ENCODE data around the gene NNAT. TPM values are rescaled to one million over a fixed set of nuclear protein-coding genes. Genes with fewer than 3 reads are reported as not detected.

The NNAT gene
- total RNA-seq, 1 donor from 2014 or later: not detected

- intact Hi-C loops (cut with micrococcal nuclease): no loop called here
Observed at GRCh38 chr20:37523911-37524700, 3.1 kb downstream of the NNAT start.

GRCh38 chr20:37524859-37525708, 4.0 kb downstream of the NNAT start:
- intact Hi-C loops (cut with micrococcal nuclease): loop anchor here (5.0 kb wide), 3 partner anchors 118 to 238 kb away; partner anchors contain the start of genes CTNNBL1 and MANBAL

DNA sequence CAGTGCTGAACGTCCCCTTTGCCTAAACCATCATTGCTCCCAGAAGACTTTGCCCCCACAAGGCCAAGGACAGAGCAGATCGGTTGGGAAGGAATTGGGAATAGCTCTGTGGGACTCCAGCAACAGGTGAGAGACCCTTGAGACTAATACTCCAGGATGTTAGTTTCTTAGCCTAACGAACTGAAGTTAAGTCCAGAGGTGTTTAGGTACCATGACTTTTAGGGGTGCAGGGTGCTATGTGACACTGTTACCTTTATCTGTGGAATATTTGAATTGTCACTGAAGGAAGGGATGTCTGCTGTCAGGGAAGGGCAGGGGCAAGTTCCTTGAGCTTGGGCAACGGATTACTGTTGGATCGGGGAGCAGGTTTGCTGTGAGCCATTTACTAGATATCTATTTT, 4.8 kb downstream of the NNAT start:
- intact Hi-C loops (cut with micrococcal nuclease): loop anchor here (5.0 kb wide), 3 partner anchors 119 to 239 kb away; partner anchors contain the start of genes CTNNBL1 and MANBAL

- intact Hi-C loops (cut with micrococcal nuclease): loop anchor here (5.0 kb wide), 3 partner anchors 119 to 239 kb away; partner anchors contain the start of genes CTNNBL1 and MANBAL
Observed at GRCh38 chr20:37526238-37526838, 5.3 kb downstream of the NNAT start.

- intact Hi-C loops (cut with micrococcal nuclease): loop anchor here (1.0 to 5.0 kb wide), 4 partner anchors 120 to 349 kb away; partner anchors contain the start of genes CTNNBL1 and MANBAL
Observed at GRCh38 chr20:37526839-37527637, 6.0 kb downstream of the NNAT start.

- intact Hi-C loops (cut with micrococcal nuclease): loop anchor here (1.0 to 5.0 kb wide), 5 partner anchors 121 to 505 kb away; partner anchors contain the start of genes CTNNBL1, MANBAL, RPRD1B and TTI1
Observed at GRCh38 chr20:37527638-37528445, 6.8 kb downstream of the NNAT start, which contains the start of gene BLCAP. TSS of gene BLCAP (minus strand) at chr20:37527876. CDS start at chr20:37519174, 8,702 bp downstream.

- intact Hi-C loops (cut with micrococcal nuclease): loop anchor here (1.0 to 5.0 kb wide), 4 partner anchors 121 to 505 kb away; partner anchors contain the start of genes CTNNBL1, MANBAL, RPRD1B and TTI1
Observed at GRCh38 chr20:37528446-37529213, 7.6 kb downstream of the NNAT start.

GRCh38 chr20:37529214-37529967, 8.3 kb downstream of the NNAT start:
- intact Hi-C loops (cut with micrococcal nuclease): loop anchor here (5.0 kb wide), 3 partner anchors 122 to 242 kb away; partner anchors contain the start of genes CTNNBL1 and MANBAL

DNA sequence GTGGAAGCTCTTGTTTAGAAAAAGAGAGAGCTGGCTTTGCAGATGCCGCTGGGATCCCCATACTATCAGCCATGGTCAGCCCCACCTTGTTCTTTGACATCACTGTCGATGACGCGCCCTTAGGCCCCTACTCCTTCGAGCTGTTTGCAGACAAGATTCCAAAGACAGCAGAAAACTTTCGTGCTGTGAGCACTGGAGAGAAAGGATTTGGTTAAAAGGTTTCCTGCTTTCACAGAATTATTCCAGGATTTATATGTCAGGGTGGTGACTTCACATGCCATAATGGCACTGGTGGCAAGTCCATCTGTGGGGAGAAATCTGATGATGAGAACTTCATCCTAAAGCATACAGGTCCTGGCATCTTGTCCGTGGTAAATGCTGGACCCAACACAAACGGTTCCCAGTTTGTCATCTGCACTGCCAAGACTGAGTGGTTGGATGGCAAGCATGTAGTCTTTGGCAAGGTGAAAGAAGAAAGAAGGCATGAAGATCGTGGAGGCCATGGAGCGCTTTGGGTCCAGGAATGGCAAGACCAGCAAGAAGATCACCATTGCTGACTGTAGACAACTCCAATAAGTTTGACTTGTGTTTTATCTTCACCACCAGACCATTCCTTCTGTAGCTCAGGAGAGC, 9.0 kb downstream of the NNAT start:
- intact Hi-C loops (cut with micrococcal nuclease): loop anchor here (5.0 kb wide), 3 partner anchors 123 to 243 kb away; partner anchors contain the start of genes CTNNBL1 and MANBAL

GRCh38 chr20:37530696-37531095, 9.6 kb downstream of the NNAT start:
- intact Hi-C loops (cut with micrococcal nuclease): no loop called here

- intact Hi-C loops (cut with micrococcal nuclease): no loop called here
Observed at GRCh38 chr20:37531856-37532255, 10.8 kb downstream of the NNAT start.

DNA sequence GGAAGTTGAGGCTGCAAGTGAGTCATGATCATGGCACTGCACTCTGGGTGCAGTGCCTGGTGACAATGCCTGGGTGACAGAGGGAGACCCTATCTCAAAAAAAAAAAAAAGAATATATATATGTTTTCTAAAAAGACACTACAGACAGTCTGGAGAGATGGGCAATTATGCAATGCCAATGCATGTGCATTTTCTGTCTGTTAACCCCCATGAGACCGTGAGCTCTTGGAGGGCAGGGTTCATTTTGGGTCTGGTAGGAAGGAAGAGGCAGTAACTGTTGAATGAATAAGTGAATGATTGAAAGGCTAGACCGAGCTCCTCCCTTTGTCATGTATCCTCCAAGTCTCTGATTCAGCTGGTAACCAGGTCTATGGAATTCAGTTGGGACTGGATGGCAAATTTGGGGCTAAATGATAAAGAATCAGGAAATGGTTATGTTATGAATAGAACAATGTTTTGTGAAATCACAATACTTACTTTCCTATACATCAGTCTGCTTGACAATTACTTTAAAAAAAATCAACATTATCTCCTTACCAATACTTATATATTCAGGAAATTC, 12.2 kb downstream of the NNAT start:
- intact Hi-C loops (cut with micrococcal nuclease): no loop called here

- intact Hi-C loops (cut with micrococcal nuclease): loop anchor here (1.0 to 2.0 kb wide), 4 partner anchors 142 to 339 kb away; no protein-coding TSS in a partner anchor
Observed at GRCh38 chr20:37534401-37535157, 13.5 kb downstream of the NNAT start.

DNA sequence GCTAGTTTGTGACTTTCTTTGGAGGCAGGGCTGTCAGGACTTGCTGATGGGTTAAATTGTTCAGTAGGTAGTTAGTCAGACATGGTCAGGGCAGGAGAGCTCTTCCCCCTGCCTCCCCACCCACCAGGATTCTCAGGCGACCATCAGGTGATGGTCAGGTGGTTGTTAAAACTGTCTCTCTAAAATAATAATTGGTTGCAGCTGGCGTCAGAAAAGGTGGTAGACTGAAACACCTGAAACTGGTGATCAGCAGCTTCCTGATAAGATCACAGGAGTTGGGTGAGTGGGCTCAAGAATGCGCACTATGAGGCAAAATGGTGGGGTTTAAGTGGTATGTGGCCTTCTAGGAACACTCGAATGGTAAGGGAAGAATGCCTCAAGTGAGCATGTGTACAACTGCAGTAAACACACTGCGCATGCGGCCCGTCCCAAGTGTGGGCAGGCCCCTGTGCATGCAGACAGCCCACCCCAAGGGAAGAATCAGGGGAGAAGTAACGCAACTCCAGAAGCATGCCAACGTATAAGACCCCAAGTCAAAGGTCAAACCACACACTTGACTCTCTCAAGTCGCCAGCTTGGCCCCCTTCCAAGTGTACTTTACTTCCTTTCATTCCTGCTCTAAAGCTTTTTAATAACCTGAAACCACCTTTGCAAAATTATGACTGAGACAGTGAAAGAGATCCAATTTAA, 14.5 kb downstream of the NNAT start:
- intact Hi-C loops (cut with micrococcal nuclease): loop anchor here (2.0 kb wide), 1 partner anchor 143 kb away; no protein-coding TSS in a partner anchor

DNA sequence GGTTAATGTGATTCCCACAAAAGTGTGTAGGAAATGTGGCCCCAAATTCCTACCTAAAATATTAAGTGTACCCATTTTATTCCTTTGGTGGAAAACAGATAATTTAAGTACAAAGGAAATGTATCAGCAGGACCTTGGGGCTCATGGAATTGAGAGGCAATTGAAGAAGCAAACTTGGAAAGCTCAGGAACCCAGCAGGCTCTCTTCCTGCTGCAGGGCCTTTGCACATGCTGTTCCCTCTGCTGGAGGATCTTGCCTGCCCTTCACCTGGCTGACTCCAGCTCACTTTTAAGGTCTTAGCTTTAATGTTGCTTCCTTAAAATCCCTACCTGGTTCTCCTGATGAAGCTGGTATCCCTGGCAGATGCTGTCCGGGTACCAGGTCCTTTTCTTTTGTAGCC, 16.5 kb downstream of the NNAT start:
- intact Hi-C loops (cut with micrococcal nuclease): no loop called here
